K562 (cell line): ENCODE results near the gene OPA3. TPM values are rescaled to one million over a fixed set of nuclear protein-coding genes. Genes with fewer than 3 reads are reported as not detected.

Experiments used
- ATAC-seq: fragments of 200-7000 bp; cut with Tn5 transposase; 3 replicates; pipeline ENCODE4 v1.9.1; 2020; ENCODE audit warnings: moderate library complexity
- BruUV-seq: library from RNA; stranded (reverse); fragments of 400-500 nt; replicated peaks from 2 replicates; lab custom pipeline; 2021; lab: Mats Ljungman, UMichigan
- CTCF ChIA-PET: fragments of 300-600 bp; formaldehyde crosslinking; extraction: SDS; loops from one replicate; lab custom pipeline; 2021; ENCODE audit warnings: low intra/inter-chr PET ratio; lab: Yijun Ruan, JAX
- POLR2A ChIA-PET: fragments of 300-600, 350-650 bp; sonication (Branson Sonifier 250); formaldehyde crosslinking; extraction: SDS; loops from one replicate; lab custom pipeline; 2021; ENCODE audit warnings: antibody characterized with exemption, inconsistent platforms; lab: Yijun Ruan, JAX
- DNase-seq, 4 experiments: peaks; one replicate each; pipeline versions ENCODE4 v3.0.0 to v3.0.0-alpha.2; 2011 to 2018; ENCODE audit warnings: low spot score in 3 of 4, mixed read lengths in 3 of 4; ENCODE audit errors: extremely low read depth in 1 of 4
- FAIRE-seq: peaks from 2 replicates; lab custom pipeline; 2011; peaks lifted over from hg19 to GRCh38; lab: Jason Lieb, UNC
- H2AFZ ChIP-seq: 2 replicates; pipeline ENCODE4 v1.6.0; 2011; ENCODE audit warnings: low read depth, low read length, control low read depth, inconsistent platforms
- H3K27ac ChIP-seq: fragments of 200-600 bp; 3 replicates; pipeline ENCODE4 v1.8.0; 2011; ENCODE audit warnings: low read depth, mild to moderate bottlenecking, control low read depth, inconsistent platforms, low read length, moderate library complexity, mixed read lengths; ENCODE audit errors: extremely low read depth
- H3K27me3 ChIP-seq, 2 experiments: fragments of 300-600 bp in 1 of 2; 2 replicates in 1 of 2; 3 replicates in 1 of 2; pipeline versions ENCODE4 v1.6.0 to v1.8.0; 2011; ENCODE audit warnings: inconsistent platforms in 2 of 2, low read length in 2 of 2, mild to moderate bottlenecking in 1 of 2, mixed read lengths in 1 of 2, moderate library complexity in 1 of 2; ENCODE audit not compliant: control insufficient read depth in 2 of 2, insufficient read depth in 2 of 2
- H3K36me3 ChIP-seq: fragments of 300-600 bp; 3 replicates; pipeline ENCODE4 v1.8.0; 2011; ENCODE audit warnings: mild to moderate bottlenecking, low read length, inconsistent platforms; ENCODE audit not compliant: control insufficient read depth, insufficient read depth
- H3K4me1 ChIP-seq, 2 experiments: fragments of 200-600 bp in 1 of 2; replicated peaks in 1 of 2; 2 replicates in 1 of 2; 3 replicates in 1 of 2; pipeline versions ENCODE4 v1.5.1 to v1.8.0; 2011; ENCODE audit warnings: inconsistent platforms in 2 of 2, low read length in 2 of 2, mild to moderate bottlenecking in 1 of 2, mixed read lengths in 1 of 2, moderate library complexity in 1 of 2; ENCODE audit not compliant: control insufficient read depth in 2 of 2, insufficient read depth in 2 of 2
- H3K4me2 ChIP-seq: 2 replicates; pipeline ENCODE4 v1.6.1; 2011; ENCODE audit warnings: low read length, control low read depth, inconsistent platforms, mixed read lengths; ENCODE audit not compliant: insufficient read depth
- H3K4me3 ChIP-seq: fragments of 200-600 bp; sonication (generic), shearing (Covaris generic); 2 replicates; pipeline ENCODE4 v1.5.1; 2016; ENCODE audit warnings: control low read depth, inconsistent platforms
- H3K79me2 ChIP-seq: fragments of 200-600 bp; 3 replicates; pipeline ENCODE4 v1.8.0; 2011; ENCODE audit warnings: low read length, inconsistent platforms; ENCODE audit not compliant: control insufficient read depth, insufficient read depth
- H3K9ac ChIP-seq, 2 experiments: 2 replicates each; pipeline versions ENCODE4 v1.6.0 to v1.6.1; 2011; ENCODE audit warnings: low read depth in 2 of 2, low read length in 2 of 2, control low read depth in 1 of 2, inconsistent platforms in 1 of 2, mild to moderate bottlenecking in 1 of 2, mixed read lengths in 1 of 2; ENCODE audit not compliant: insufficient read depth in 1 of 2
- H3K9me1 ChIP-seq: one replicate; pipeline ENCODE4 v1.6.0; 2011; ENCODE audit warnings: inconsistent platforms, mild to moderate bottlenecking, low read length, moderate library complexity; ENCODE audit not compliant: control insufficient read depth, insufficient read depth
- H3K9me3 ChIP-seq: replicated peaks from 2 replicates; pipeline ENCODE4 v1.5.1; 2011; ENCODE audit warnings: low read depth, low read length, inconsistent platforms; ENCODE audit not compliant: control insufficient read depth, insufficient read depth
- H4K20me1 ChIP-seq: replicated peaks from 2 replicates; pipeline ENCODE4 v1.6.1; 2011; ENCODE audit warnings: low read length, inconsistent platforms, mixed read lengths; ENCODE audit not compliant: control insufficient read depth, insufficient read depth
- ARID4B ChIP-seq: sonication (generic); formaldehyde crosslinking; IDR thresholded peaks from 2 replicates; pipeline ENCODE4 v1.8.0; 2022; ENCODE audit warnings: mild to moderate bottlenecking, missing genetic modification reagents
- E2F5 ChIP-seq: sonication (generic); formaldehyde crosslinking; IDR thresholded peaks from 2 replicates; pipeline ENCODE4 v1.8.0; 2022; ENCODE audit warnings: mild to moderate bottlenecking, missing genetic modification reagents
- GABPB2 ChIP-seq: fragments of 250-450 bp; sonication (Bioruptor Pico); conservative IDR thresholded peaks from 2 replicates; pipeline ENCODE4 v1.5.1; 2021; ENCODE audit warnings: mild to moderate bottlenecking
- IRF2 ChIP-seq: sonication (generic); formaldehyde crosslinking; IDR thresholded peaks from 2 replicates; pipeline ENCODE4 v1.8.1; 2022; ENCODE audit warnings: mild to moderate bottlenecking, missing genetic modification reagents
- KLF1 ChIP-seq: fragments of 450-650 bp; IDR thresholded peaks from 2 replicates; pipeline ENCODE4 v1.6.1; 2016; ENCODE audit warnings: missing genetic modification characterization, missing compliant biosample characterization
- KLF13 ChIP-seq: fragments of 450-650 bp; IDR thresholded peaks from 2 replicates; pipeline ENCODE4 v1.6.1; 2016; ENCODE audit warnings: missing genetic modification characterization, low read depth, mild to moderate bottlenecking, missing compliant biosample characterization, moderate library complexity, borderline replicate concordance
- MCM7 ChIP-seq, 2 experiments: fragments of 450-650 bp; IDR thresholded peaks; 2 replicates each; pipeline ENCODE4 v1.6.1; 2016 to 2018
- MEF2D ChIP-seq: conservative IDR thresholded peaks from 2 replicates; pipeline ENCODE4 v1.6.1; 2016; ENCODE audit warnings: low read depth, missing genetic modification characterization, missing compliant biosample characterization
- PHF8 ChIP-seq: fragments of 200-600 bp; sonication (generic); IDR thresholded peaks from 2 replicates; pipeline ENCODE4 v1.6.1; 2012; ENCODE audit warnings: mixed run types, mild to moderate bottlenecking, inconsistent platforms, low read length, moderate library complexity, borderline replicate concordance
- RBM22 ChIP-seq: fragments of 200-400 bp; formaldehyde crosslinking; IDR thresholded peaks from 2 replicates; pipeline ENCODE4 v1.6.1; 2018; ENCODE audit warnings: low read length, low read depth; ENCODE audit not compliant: poor library complexity, severe bottlenecking
- SIN3B ChIP-seq: fragments of 450-650 bp; IDR thresholded peaks from 2 replicates; pipeline ENCODE4 v1.6.1; 2017; ENCODE audit warnings: low read depth, mild to moderate bottlenecking, moderate library complexity
- SRSF7 ChIP-seq: fragments of 200-400 bp; formaldehyde crosslinking; optimal IDR thresholded peaks from 2 replicates; pipeline ENCODE3; 2017; ENCODE audit warnings: mild to moderate bottlenecking, low read depth, low read length
- WHSC1 ChIP-seq: IDR thresholded peaks from one replicate; pipeline ENCODE4 v1.6.1; 2012; ENCODE audit warnings: low read length, control low read depth, inconsistent platforms
- ZNF408 ChIP-seq: fragments of 250-450 bp; sonication (Bioruptor Pico); IDR thresholded peaks from 2 replicates; pipeline ENCODE4 v1.4.0; 2020; ENCODE audit warnings: low read depth, mild to moderate bottlenecking, moderate library complexity
- ZNF551 ChIP-seq: fragments of 250-450 bp; sonication (Bioruptor Pico); IDR thresholded peaks from 2 replicates; pipeline ENCODE4 v1.5.0; 2021; ENCODE audit warnings: mild to moderate bottlenecking, moderate library complexity
- ZNF76 ChIP-seq: fragments of 250-450 bp; sonication (Bioruptor Pico); IDR thresholded peaks from 2 replicates; pipeline ENCODE4 v1.4.0; 2020; ENCODE audit warnings: mild to moderate bottlenecking, moderate library complexity, borderline replicate concordance
- ZSCAN29 ChIP-seq: fragments of 450-650 bp; IDR thresholded peaks from 2 replicates; pipeline ENCODE4 v1.6.1; 2017
- WGBS: fragments of 100-300 bp; shearing (Covaris generic); methylation state at CpG from one replicate; pipeline ENCODE4 v1.1.6; 2016; ENCODE audit warnings: low coverage, mixed read lengths; ENCODE audit not compliant: insufficient coverage; ENCODE audit errors: missing lambda C conversion rate; 5-methylcytosine and 5-hydroxymethylcytosine counted together
- in situ Hi-C: fragments of 300-500 bp; cut with MboI; formaldehyde crosslinking; loops from 4 replicates; pipeline ENCODE4 v1.15.0; 2018; ENCODE audit warnings: inconsistent platforms, mixed read lengths
- intact Hi-C: fragments of 100-400 bp; cut with micrococcal nuclease; formaldehyde crosslinking; loops from 2 replicates; pipeline ENCODE4 v1.14.2; 2022
- polyA plus RNA-seq, 8 experiments: library from polyadenylated mRNA; depleted of rRNA in 4 of 8; stranded (reverse) in 5 of 8; unstranded in 3 of 8; fragments of >200 nt; fragmentation: Nextera tagmentation in 2 of 8; fragmentation: Illumina TruSeq in 1 of 8; extraction: Ambion mirVana in 2 of 8; extraction: Trizol in 1 of 8; gene quantifications; 2 replicates each; pipeline versions ENCODE4 v1.2.1 to v1.2.3, GENCODE V29; 2011 to 2014; ENCODE audit warnings: inconsistent platforms in 1 of 8, missing spikeins in 1 of 8
- total RNA-seq, 7 experiments: library from RNA; depleted of rRNA in 6 of 7; stranded (reverse); fragments of >200 nt in 6 of 7; fragmentation: Illumina TruSeq in 2 of 7; extraction: Trizol in 2 of 7; gene quantifications; 2 replicates each; pipeline versions ENCODE4 v1.2.1 to v1.2.3, GENCODE V29; 2011 to 2021; ENCODE audit warnings: low replicate concordance in 1 of 7

The OPA3 gene
- total and polyA plus RNA-seq, 9 of the 15 experiments (the other 6 are each of a cell fraction or from before 2014, with no cell fraction given), result 1.4 to 18.8 (median 9.0) TPM

- BruUV-seq, result no TSS peak
- in situ Hi-C loops, result loop anchor here (5.0 kb wide), 1 partner anchor 34 kb away; no protein-coding TSS in a partner anchor
- Histone ChIP-seq H2AFZ (no peak overlapping the region), H3K36me3 (peaks cover 93% of the 10 kb centered on the region), H3K4me3 (no peak overlapping the region), H3K27ac (no peak overlapping the region), H3K27me3 (no peaks in the 10 kb centered on the region), H4K20me1 (peaks cover 10% of the 10 kb centered on the region), H3K9me1 (peaks cover 5% of the 10 kb centered on the region), H3K9ac (no peak overlapping the region), H3K4me2 (no peak overlapping the region), H3K9me3 (no peaks in the 10 kb centered on the region; the same call in 1 of the 2 replicates), H3K4me1 (peaks cover 3 to 32% of the 10 kb centered on the region in 2 experiments; a peak in 3 of 5 replicates), H3K79me2 (no peaks in the 10 kb centered on the region; the same call in 2 of the 3 replicates)
- peak; percentile 85 for FAIRE-seq
- intact Hi-C loops, result loop anchor here (1.0 to 2.0 kb wide), 2 partner anchors 35 to 119 kb away; no protein-coding TSS in a partner anchor
- peak; percentile 86 for ATAC-seq
- 68% methylated on average over 9 of the region's 9 CpGs for WGBS
- POLR2A ChIA-PET, result interaction anchor here (0.7 to 0.9 kb wide), 4 partner anchors 8 to 117 kb away, joined by 3 to 4 read pairs (median 3); no protein-coding TSS in a partner anchor
- CTCF ChIA-PET, result interaction anchor here (0.6 to 3.3 kb wide), 6 partner anchors 35 to 119 kb away, joined by 3 to 34 read pairs (median 4); no protein-coding TSS in a partner anchor
- DNase-seq, result peak; percentile 77 to 83 (median 82)
- no peak for TF ChIP-seq RBM22
- TF ChIP-seq ZSCAN29, result no peak
- no peak for TF ChIP-seq MEF2D (tag)
- no peak for TF ChIP-seq GABPB2 (CRISPR knock-in tag)
- no peak for TF ChIP-seq WHSC1
- no peak for TF ChIP-seq KLF13 (tag)
- no peak for TF ChIP-seq ZNF408
- no peak for TF ChIP-seq IRF2
- TF ChIP-seq KLF1 (tag), result no peak
- no peak for TF ChIP-seq E2F5 (CRISPR knock-in tag)
- no peak for TF ChIP-seq ZNF551 (CRISPR knock-in tag)
- TF ChIP-seq SIN3B, result no peak
- TF ChIP-seq ARID4B (CRISPR knock-in tag), result peak; percentile 61; the same call in 1 of the 2 replicates
- no peak for TF ChIP-seq ZNF76
- no peak for TF ChIP-seq SRSF7
- no peak for TF ChIP-seq MCM7 (IDR thresholded peaks at IDR 0.05)
- no peak for TF ChIP-seq PHF8
Measured at GRCh38 chr19:45523642-45524256, 60.9 kb downstream of the OPA3 start.
